ENCODE measurements around the gene RIN1.
A peak's percentile ranks its signal among the peaks of the same experiment; 100 is the strongest.

RIN1 gene

DNA sequence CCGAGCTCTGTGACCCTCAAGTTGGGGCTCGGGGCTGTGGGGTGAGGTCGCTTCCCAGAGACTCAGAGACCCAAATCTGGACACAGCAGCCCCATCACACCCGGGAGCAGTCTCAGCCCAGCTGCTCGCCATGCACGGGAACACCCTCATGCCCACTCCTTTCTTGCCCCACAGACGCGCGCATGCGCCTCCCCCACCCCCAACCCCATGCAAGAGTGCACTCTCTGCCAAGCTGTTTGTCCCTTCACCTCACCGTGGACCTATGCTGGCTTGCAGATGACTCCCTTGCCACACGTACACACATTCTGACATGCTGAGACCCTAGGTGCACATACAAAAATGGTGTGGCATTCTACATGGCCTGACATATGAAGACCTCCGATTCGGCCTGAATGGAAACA lies 18.9 kb downstream of the RIN1 start:
- Histone ChIP-seq H3K36me3 (replicated peaks) (no peaks in the 10 kb centered on the region), H3K27ac (peak overlapping the region; percentile 88), H3K27me3 (replicated peaks) (no peaks in the 10 kb centered on the region), H3K4me3 (ENCODE audit: low read depth, low read length) (peak overlapping the region; percentile 12)
- TF ChIP-seq CTCF (IDR thresholded peaks at IDR 0.05; ENCODE audit: low read depth, low read length, missing control alignments), result no peak
- peak; percentile 36 for DNase-seq
- in situ Hi-C loops (cut with HindIII; ENCODE audit: low pct_ligation_motif_present, low sequenced_read_pairs), result no loop called here

DNA sequence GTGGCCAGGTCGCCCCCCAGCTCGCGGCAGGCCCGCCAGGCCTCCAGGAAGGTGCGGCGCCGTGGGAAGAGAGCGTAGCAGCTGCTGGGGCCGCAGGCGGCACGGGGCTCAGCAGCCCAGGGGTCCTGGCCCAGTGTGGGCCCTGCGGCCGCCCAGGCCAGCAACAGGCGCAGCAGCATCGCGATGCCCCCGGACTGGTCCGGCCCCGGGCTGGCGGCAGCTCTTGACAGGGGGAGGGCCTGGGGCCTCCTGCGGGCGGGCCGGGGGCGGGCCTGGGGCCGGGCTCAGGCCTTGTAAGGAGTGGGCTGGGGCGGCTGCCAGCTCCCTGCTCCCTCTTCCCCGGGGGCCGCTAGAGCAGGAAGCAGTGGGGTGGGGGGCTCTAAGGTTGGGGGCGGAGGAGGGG lies 19.4 kb downstream of the RIN1 start, which contains the start of gene CD248:
TSS of gene CD248 (minus strand) at position 196 of the 403 bp plus-strand sequence. CDS start at position 179, 17 bp downstream.
- Histone ChIP-seq H3K27me3 (replicated peaks) (no peaks in the 10 kb centered on the region), H3K36me3 (replicated peaks) (no peaks in the 10 kb centered on the region), H3K27ac (peak within 1 kb of the TSS; percentile 88), H3K4me3 (ENCODE audit: low read depth, low read length) (peak within 1 kb of the TSS; percentile 54)
- in situ Hi-C loops (cut with HindIII; ENCODE audit: low pct_ligation_motif_present, low sequenced_read_pairs), result no loop called here
- no peak for TF ChIP-seq CTCF (IDR thresholded peaks at IDR 0.05; ENCODE audit: low read depth, low read length, missing control alignments)
- DNase-seq, result peak; percentile 47

GRCh38 chr11:66315921-66316811 lies 20.1 kb downstream of the RIN1 start:
- H3K4me3 ChIP-seq (ENCODE audit: low read depth, low read length), result peak overlapping the region; percentile 54

GRCh38 chr11:66315498-66315885 lies 20.7 kb downstream of the RIN1 start:
- TF ChIP-seq CTCF (IDR thresholded peaks at IDR 0.05; ENCODE audit: low read depth, low read length, missing control alignments), result no peak

More at GRCh38 chr11:66315921-66316811, 20.1 kb downstream of the RIN1 start:
- no peak for TF ChIP-seq CTCF (IDR thresholded peaks at IDR 0.05; ENCODE audit: low read depth, low read length, missing control alignments)
- DNase-seq, result no peak
- Histone ChIP-seq H3K27me3 (replicated peaks) (no peaks in the 10 kb centered on the region), H3K27ac (peak overlapping the region; percentile 88), H3K36me3 (replicated peaks) (no peaks in the 10 kb centered on the region)
- in situ Hi-C loops (cut with HindIII; ENCODE audit: low pct_ligation_motif_present, low sequenced_read_pairs), result no loop called here

DNA sequence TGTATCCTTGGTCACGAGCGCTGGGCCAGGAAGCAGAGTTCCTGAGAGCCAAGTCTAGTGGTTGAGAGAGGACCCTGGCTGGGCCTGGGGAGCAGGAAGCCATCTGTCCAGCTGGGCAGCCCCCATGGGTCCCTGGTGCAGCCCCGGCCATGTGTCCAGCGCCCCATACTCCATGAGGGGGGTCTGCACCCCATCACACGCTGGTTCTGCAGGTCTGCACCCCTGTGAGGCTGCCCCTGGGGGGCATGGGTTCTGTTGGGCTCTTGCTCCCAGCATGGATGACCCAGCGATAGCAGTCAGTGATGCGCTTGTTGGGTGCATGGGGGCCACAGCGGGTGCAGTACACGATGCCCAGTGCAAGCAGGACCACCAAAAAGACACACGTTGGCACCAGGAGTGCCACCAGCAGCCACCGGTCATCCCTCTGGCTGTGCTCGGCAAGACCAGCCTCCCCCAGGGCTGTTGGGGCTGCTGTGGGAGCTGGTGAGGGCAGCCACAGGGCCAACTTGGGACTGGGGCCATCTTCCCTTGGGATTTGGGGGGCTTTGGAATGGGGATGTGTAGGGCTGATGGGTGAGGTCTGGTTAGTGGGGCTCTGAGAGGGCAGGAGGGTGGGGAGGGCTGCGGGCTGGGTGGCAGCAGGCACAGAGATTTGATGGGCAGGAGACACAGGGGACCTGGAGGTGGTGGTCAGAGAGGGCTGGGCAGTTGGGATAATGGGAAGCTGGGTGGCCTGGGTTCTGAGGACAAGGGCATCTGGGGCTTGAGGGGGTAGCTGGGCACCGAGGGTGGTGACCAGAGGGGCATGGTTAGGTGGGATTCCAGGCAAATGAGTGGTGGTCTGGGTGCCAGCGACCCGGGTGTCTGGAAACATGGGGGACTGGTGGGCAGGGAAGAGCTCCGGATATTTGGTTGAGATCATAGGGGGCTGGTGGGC lies 21.4 kb downstream of the RIN1 start:
- peak overlapping the region; percentile 97 for H3K27ac ChIP-seq
- no peaks in the 10 kb centered on the region for H3K27me3 ChIP-seq (replicated peaks)
- DNase-seq, result no peak
- no peak for TF ChIP-seq CTCF (IDR thresholded peaks at IDR 0.05; ENCODE audit: low read depth, low read length, missing control alignments)
- in situ Hi-C loops (cut with HindIII; ENCODE audit: low pct_ligation_motif_present, low sequenced_read_pairs), result no loop called here
- peak overlapping the region; percentile 54 for H3K4me3 ChIP-seq (ENCODE audit: low read depth, low read length)
- H3K36me3 ChIP-seq (replicated peaks), result no peaks in the 10 kb centered on the region

More at GRCh38 chr11:66315498-66315885, 20.7 kb downstream of the RIN1 start:
- Histone ChIP-seq H3K36me3 (replicated peaks) (no peaks in the 10 kb centered on the region), H3K4me3 (ENCODE audit: low read depth, low read length) (peak overlapping the region; percentile 54), H3K27ac (peak overlapping the region; percentile 88), H3K27me3 (replicated peaks) (no peaks in the 10 kb centered on the region)
- DNase-seq, result no peak
- in situ Hi-C loops (cut with HindIII; ENCODE audit: low pct_ligation_motif_present, low sequenced_read_pairs), result no loop called here

Data from brain microvascular endothelial cell (primary cell).